Measurements from ENCODE around the gene GLS. TPM values are rescaled to one million over a fixed set of nuclear protein-coding genes. Genes with fewer than 3 reads are reported as not detected.

Gene GLS
- total and polyA plus RNA-seq, 9 of the 15 experiments (the other 6 are each of a cell fraction or from before 2014, with no cell fraction given): 13.7 to 77.5 (median 48.2) TPM

GRCh38 chr2:190913725-190914124 is 33.1 kb downstream of the GLS start:
- Histone ChIP-seq H2AFZ (ENCODE audit: low read depth, low read length) (no peak overlapping the region), H3K27ac (ENCODE audit: extremely low read depth, low read depth, low read length) (no peak overlapping the region), H3K4me2 (ENCODE audit: insufficient read depth, low read length) (no peak overlapping the region), H4K20me1 (replicated peaks; ENCODE audit: control insufficient read depth, insufficient read depth, low read length) (no peaks in the 10 kb centered on the region), H3K36me3 (ENCODE audit: control insufficient read depth, insufficient read depth, low read length) (peaks cover 62% of the 10 kb centered on the region), H3K79me2 (ENCODE audit: control insufficient read depth, insufficient read depth, low read length) (no peaks in the 10 kb centered on the region), H3K4me3 (no peak overlapping the region), H3K9ac (ENCODE audit: insufficient read depth in 1 of 2, low read depth in 2 of 2, low read length in 2 of 2) (no peak overlapping the region), H3K4me1 (replicated peaks in 1 of 2; ENCODE audit: control insufficient read depth in 2 of 2, insufficient read depth in 2 of 2, low read length in 2 of 2) (no peaks in the 10 kb centered on the region), H3K27me3 (ENCODE audit: control insufficient read depth in 2 of 2, insufficient read depth in 2 of 2, low read length in 2 of 2) (no peaks in the 10 kb centered on the region), H3K9me1 (ENCODE audit: control insufficient read depth, insufficient read depth, low read length) (no peaks in the 10 kb centered on the region), H3K9me3 (replicated peaks; ENCODE audit: control insufficient read depth, insufficient read depth, low read depth, low read length) (no peaks in the 10 kb centered on the region)
- FAIRE-seq: no peak
- no peak for DNase-seq (ENCODE audit: extremely low read depth in 1 of 4, low spot score in 3 of 4)
- intact Hi-C loops (cut with micrococcal nuclease): loop anchor here (1.0 kb wide), 1 partner anchor 15 kb away; no protein-coding TSS in a partner anchor
- ChIA-PET CTCF (ENCODE audit: low intra/inter-chr PET ratio) (no interaction called here), POLR2A (no interaction called here)
- no peak for TF ChIP-seq MNT (conservative IDR thresholded peaks at IDR 0.05)
- TF ChIP-seq CBFA2T3 (IDR thresholded peaks at IDR 0.05): no peak
- TF ChIP-seq FOXA3 (CRISPR knock-in tag; conservative IDR thresholded peaks at IDR 0.05 in 1 of 2, IDR thresholded peaks at IDR 0.05 in 1 of 2): no peak
- TF ChIP-seq POLR2B (IDR thresholded peaks at IDR 0.05; ENCODE audit: low read depth, partially characterized antibody): no peak
- TF ChIP-seq ZNF398 (CRISPR knock-in tag; IDR thresholded peaks at IDR 0.05): no peak
- TF ChIP-seq ZNF583 (CRISPR knock-in tag; IDR thresholded peaks at IDR 0.05): no peak
- no peak for TF ChIP-seq MXD1 (CRISPR knock-in tag; IDR thresholded peaks at IDR 0.05; ENCODE audit: borderline replicate concordance, poor library complexity, severe bottlenecking)
- in situ Hi-C loops (cut with MboI): no loop called here
- peak; percentile 44; the same call in 1 of the 3 replicates for ATAC-seq
- BruUV-seq (replicated peaks): no TSS peak

All from K562 (cell line).